GM23248 (cell line): ENCODE results near the gene AQP12A.

ENCODE experiments used
- EZH2 ChIP-seq: fragments of 200-600 bp; sonication (generic); IDR thresholded peaks from 2 replicates; pipeline ENCODE4 v1.6.1; 2018; ENCODE audit warnings: antibody characterized with exemption, mild to moderate bottlenecking; ENCODE audit not compliant: insufficient read depth, poor library complexity, severe bottlenecking
- EZH2phosphoT487 ChIP-seq: fragments of 200-600 bp; sonication (generic); IDR thresholded peaks from 2 replicates; pipeline ENCODE4 v1.6.1; 2018; ENCODE audit warnings: antibody characterized with exemption, moderate library complexity, mild to moderate bottlenecking, low read depth; ENCODE audit not compliant: insufficient read depth

GRCh38 chr2:240734756-240735155 is 43.1 kb downstream of the AQP12A start:
- no peak for TF ChIP-seq EZH2
- TF ChIP-seq EZH2phosphoT487 = no peak
